ENCODE measurements around the gene NOCT. TPM values are rescaled to one million over a fixed set of nuclear protein-coding genes. Genes with fewer than 3 reads are reported as not detected.

Gene NOCT
- total and polyA plus RNA-seq, 2 of the 4 experiments (the other 2 are of a cell fraction), result 5.5 to 41.4 TPM

GRCh38 chr4:139085141-139085540 lies 69.6 kb downstream of the NOCT start:
- Histone ChIP-seq H3K79me1 (ENCODE audit: low read depth in 1 of 2, low read length in 2 of 2) (peaks cover 0 to 14% of the 10 kb centered on the region in 2 experiments; a peak in 2 of 4 replicates), H3K27ac (ENCODE audit: insufficient read depth, low read length) (no peak overlapping the region), H3K23ac (ENCODE audit: low read depth, low read length) (no peak overlapping the region), H3K9ac (ENCODE audit: low read depth, low read length) (no peak overlapping the region), H2AK5ac (ENCODE audit: low read depth, low read length) (no peak overlapping the region), H3K4me2 (ENCODE audit: low read depth, low read length) (peak overlapping the region; percentile 96), H3K9me3 (ENCODE audit: control insufficient read depth, insufficient read depth, low read length) (no peaks in the 10 kb centered on the region), H3K9me1 (ENCODE audit: insufficient read depth, low read length) (no peaks in the 10 kb centered on the region), H3K18ac (ENCODE audit: low read depth, low read length) (no peak overlapping the region), H4K91ac (ENCODE audit: insufficient read depth, low read depth, low read length) (no peak overlapping the region), H3K36me3 (ENCODE audit: control insufficient read depth, insufficient read depth, low read length) (no peaks in the 10 kb centered on the region), H2AK9ac (replicated peaks; ENCODE audit: low read depth, low read length, poor library complexity) (no peak overlapping the region), H3K27me3 (ENCODE audit: control insufficient read depth, insufficient read depth, low read length) (no peaks in the 10 kb centered on the region), H2BK20ac (ENCODE audit: low read depth, low read length) (no peak overlapping the region), H2BK120ac (ENCODE audit: low read depth, low read length) (no peak overlapping the region), H4K8ac (ENCODE audit: low read depth in 2 of 2, low read length in 2 of 2) (no peak overlapping the region), H2BK5ac (ENCODE audit: low read depth, low read length, poor library complexity, severe bottlenecking) (no peak overlapping the region), H3K4ac (ENCODE audit: low read depth, low read length) (no peak overlapping the region), H3K4me3 (ENCODE audit: insufficient read depth, low read depth, low read length) (no peak overlapping the region), H3K14ac (replicated peaks; ENCODE audit: low read depth, low read length) (no peak overlapping the region), H4K5ac (ENCODE audit: low read depth, low read length) (no peak overlapping the region), H2BK15ac (ENCODE audit: low read depth, low read length) (no peak overlapping the region), H4K20me1 (ENCODE audit: insufficient read depth, low read length) (peaks cover 10% of the 10 kb centered on the region; the same call in 1 of the 2 replicates), H3K4me1 (ENCODE audit: control insufficient read depth, insufficient read depth, low read length) (no peaks in the 10 kb centered on the region), H3K56ac (ENCODE audit: extremely low read depth, insufficient read depth, low read length) (no peak overlapping the region), H2AFZ (replicated peaks; ENCODE audit: low read length, poor library complexity) (no peak overlapping the region)
- DNase-seq (peak; percentile 36), ATAC-seq (ENCODE audit: low read depth) (no peak)
- WGBS, 2 experiments (ENCODE audit: extremely low coverage in 2 of 2, insufficient read length in 1 of 2), result no CpG with 5 or more reads among the region's 5 CpGs
- POLR2A ChIA-PET (ENCODE audit: unreplicated experiment), result no interaction called here
- CTCF ChIA-PET, result interaction anchor here (1.0 kb wide), 1 partner anchor 83 kb away, joined by 4 read pairs; no protein-coding TSS in a partner anchor
- in situ Hi-C loops (cut with MboI; ENCODE audit: low sequenced_read_pairs), result no loop called here
- no TSS peak for BruUV-seq (replicated peaks)
- dilution Hi-C loops (cut with HindIII; ENCODE audit: low sequenced_read_pairs, unreplicated experiment), result no loop called here
- TF ChIP-seq, protein P1, sequence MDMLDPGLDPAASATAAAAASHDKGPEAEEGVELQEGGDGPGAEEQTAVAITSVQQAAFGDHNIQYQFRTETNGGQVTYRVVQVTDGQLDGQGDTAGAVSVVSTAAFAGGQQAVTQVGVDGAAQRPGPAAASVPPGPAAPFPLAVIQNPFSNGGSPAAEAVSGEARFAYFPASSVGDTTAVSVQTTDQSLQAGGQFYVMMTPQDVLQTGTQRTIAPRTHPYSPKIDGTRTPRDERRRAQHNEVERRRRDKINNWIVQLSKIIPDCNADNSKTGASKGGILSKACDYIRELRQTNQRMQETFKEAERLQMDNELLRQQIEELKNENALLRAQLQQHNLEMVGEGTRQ (IDR thresholded peaks at IDR 0.05; ENCODE audit: low read depth, low read length), result no peak
- TF ChIP-seq MAZ (IDR thresholded peaks at IDR 0.05; ENCODE audit: borderline replicate concordance, low read depth, low read length) (no peak), RCOR1 (IDR thresholded peaks at IDR 0.05; ENCODE audit: insufficient replicate concordance, low read length) (no peak), RFX5 (IDR thresholded peaks at IDR 0.05; ENCODE audit: low read depth, low read length) (no peak), RAD21 (IDR thresholded peaks at IDR 0.05; ENCODE audit: low read length) (0 out of 2 replicates have a peak, but pooled peaks have one; percentile 8), CEBPB (IDR thresholded peaks at IDR 0.05; ENCODE audit: low read depth, low read length) (no peak), MXI1 (IDR thresholded peaks at IDR 0.05; ENCODE audit: borderline replicate concordance, low read depth, low read length) (no peak), CTCF (conservative IDR thresholded peaks at IDR 0.05; ENCODE audit: low read depth, low read length) (peak; percentile 40), NFE2L2 (IDR thresholded peaks at IDR 0.05; ENCODE audit: low read depth, low read length) (no peak), MAFK (IDR thresholded peaks at IDR 0.05; ENCODE audit: low read depth, low read length) (peak; percentile 95)
- TF ChIP-seq, protein P2, sequence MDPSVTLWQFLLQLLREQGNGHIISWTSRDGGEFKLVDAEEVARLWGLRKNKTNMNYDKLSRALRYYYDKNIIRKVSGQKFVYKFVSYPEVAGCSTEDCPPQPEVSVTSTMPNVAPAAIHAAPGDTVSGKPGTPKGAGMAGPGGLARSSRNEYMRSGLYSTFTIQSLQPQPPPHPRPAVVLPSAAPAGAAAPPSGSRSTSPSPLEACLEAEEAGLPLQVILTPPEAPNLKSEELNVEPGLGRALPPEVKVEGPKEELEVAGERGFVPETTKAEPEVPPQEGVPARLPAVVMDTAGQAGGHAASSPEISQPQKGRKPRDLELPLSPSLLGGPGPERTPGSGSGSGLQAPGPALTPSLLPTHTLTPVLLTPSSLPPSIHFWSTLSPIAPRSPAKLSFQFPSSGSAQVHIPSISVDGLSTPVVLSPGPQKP (IDR thresholded peaks at IDR 0.05; ENCODE audit: borderline replicate concordance, low read depth, low read length), result no peak
- intact Hi-C loops (cut with micrococcal nuclease), result loop anchor here (2.0 kb wide), 1 partner anchor 54 kb away; no protein-coding TSS in a partner anchor
